Endothelial cell of umbilical vein (primary cell): ENCODE results near the gene AUTS2. TPM values are rescaled to one million over a fixed set of nuclear protein-coding genes. Genes with fewer than 3 reads are reported as not detected.

ENCODE experiments used
- BruUV-seq: library from RNA; stranded (reverse); fragments of 400-500 nt; replicated peaks from 2 replicates; lab custom pipeline; 2021; lab: Mats Ljungman, UMichigan
- CTCF ChIA-PET: fragments of 300-600, 350-600 bp; sonication (Branson Sonifier 250); formaldehyde crosslinking; loops from one replicate; lab custom pipeline; 2021; ENCODE audit warnings: antibody characterized with exemption, inconsistent platforms; lab: Charles Lee
- POLR2A ChIA-PET: fragments of 300-600, 350-600 bp; sonication (Branson Sonifier 250); formaldehyde crosslinking; loops from one replicate; lab custom pipeline; 2021; ENCODE audit warnings: antibody characterized with exemption, inconsistent platforms; lab: Charles Lee
- DNase-seq: peaks from one replicate; pipeline ENCODE4 v3.0.0-alpha.2; 2011; ENCODE audit warnings: low read depth, low spot score
- FAIRE-seq: peaks from 2 replicates; lab custom pipeline; 2011; peaks lifted over from hg19 to GRCh38; lab: Jason Lieb, UNC
- H2AFZ ChIP-seq: 2 replicates; pipeline ENCODE4 v1.6.0; 2012; ENCODE audit warnings: low read depth, low read length, control low read depth, inconsistent platforms
- H3K27ac ChIP-seq: 2 replicates; pipeline ENCODE4 v1.5.1; 2011; ENCODE audit warnings: low read depth, mild to moderate bottlenecking, control low read depth, low read length, moderate library complexity; ENCODE audit not compliant: insufficient read depth
- H3K27me3 ChIP-seq, 2 experiments: 2 replicates each; pipeline versions ENCODE4 v1.6.0 to v1.6.1; 2011; ENCODE audit warnings: low read length in 2 of 2, mixed read lengths in 1 of 2; ENCODE audit not compliant: control insufficient read depth in 2 of 2, insufficient read depth in 2 of 2
- H3K36me3 ChIP-seq, 2 experiments: 2 replicates in 1 of 2; 3 replicates in 1 of 2; pipeline ENCODE4 v1.5.1; 2011; ENCODE audit warnings: low read length in 2 of 2, mild to moderate bottlenecking in 1 of 2, moderate library complexity in 1 of 2; ENCODE audit not compliant: control insufficient read depth in 2 of 2, insufficient read depth in 2 of 2; ENCODE audit errors: extremely low read depth in 1 of 2
- H3K4me1 ChIP-seq: 3 replicates; pipeline ENCODE4 v1.5.1; 2011; ENCODE audit warnings: mild to moderate bottlenecking, low read length; ENCODE audit not compliant: control insufficient read depth, insufficient read depth; ENCODE audit errors: extremely low read depth
- H3K4me2 ChIP-seq: 2 replicates; pipeline ENCODE4 v1.6.1; 2011; ENCODE audit warnings: low read length, control low read depth, mixed read lengths; ENCODE audit not compliant: insufficient read depth
- H3K4me3 ChIP-seq, 3 experiments: fragments of 200-600 bp in 1 of 3; sonication (generic), shearing (Covaris generic) in 1 of 3; replicated peaks in 1 of 3; 2 replicates each; pipeline ENCODE4 v1.5.1; 2011 to 2016; ENCODE audit warnings: control low read depth in 3 of 3, low read length in 3 of 3, mild to moderate bottlenecking in 2 of 3, inconsistent platforms in 1 of 3, low read depth in 1 of 3, moderate library complexity in 1 of 3; ENCODE audit not compliant: insufficient read depth in 1 of 3
- H3K79me2 ChIP-seq: 2 replicates; pipeline ENCODE4 v1.6.0; 2012; ENCODE audit warnings: low read length, inconsistent platforms; ENCODE audit not compliant: control insufficient read depth, insufficient read depth
- H3K9ac ChIP-seq: replicated peaks from 2 replicates; pipeline ENCODE3; 2011; ENCODE audit warnings: low read length, control low read depth; ENCODE audit not compliant: insufficient read depth; ENCODE audit errors: extremely low read depth
- H3K9me1 ChIP-seq: replicated peaks from 3 replicates; pipeline ENCODE4 v1.6.0; 2011; ENCODE audit warnings: mild to moderate bottlenecking, low read length; ENCODE audit not compliant: control insufficient read depth, insufficient read depth; ENCODE audit errors: extremely low read depth
- H3K9me3 ChIP-seq: replicated peaks from 2 replicates; pipeline ENCODE4 v1.5.1; 2012; ENCODE audit warnings: low read length, inconsistent platforms; ENCODE audit not compliant: control insufficient read depth, insufficient read depth
- H4K20me1 ChIP-seq: replicated peaks from 2 replicates; pipeline ENCODE3; 2011; ENCODE audit warnings: mild to moderate bottlenecking, low read length; ENCODE audit not compliant: control insufficient read depth, insufficient read depth; ENCODE audit errors: extremely low read depth
- EZH2 ChIP-seq: IDR thresholded peaks from 2 replicates; pipeline ENCODE4 v1.6.1; 2012; ENCODE audit warnings: borderline replicate concordance, low read depth, mild to moderate bottlenecking, moderate library complexity, low read length, inconsistent platforms; ENCODE audit not compliant: severe bottlenecking
- FOS ChIP-seq: IDR thresholded peaks from 2 replicates; pipeline ENCODE4 v1.6.1; 2011; ENCODE audit warnings: mild to moderate bottlenecking, low read length, moderate library complexity, borderline replicate concordance; ENCODE audit not compliant: insufficient read depth
- GATA2 ChIP-seq: IDR thresholded peaks from 2 replicates; pipeline ENCODE4 v1.7.0; 2011; ENCODE audit warnings: low read depth, mild to moderate bottlenecking, moderate library complexity, mixed read lengths, low read length; ENCODE audit not compliant: insufficient read length, insufficient read depth
- JUN ChIP-seq: IDR thresholded peaks from 2 replicates; pipeline ENCODE4 v1.6.1; 2011; ENCODE audit warnings: borderline replicate concordance, low read depth; ENCODE audit not compliant: insufficient read length, insufficient read depth
- MYC ChIP-seq: IDR thresholded peaks from one replicate; pipeline ENCODE4 v1.6.1; 2011; ENCODE audit warnings: mild to moderate bottlenecking, low read depth, low read length
- POLR2A ChIP-seq: IDR thresholded peaks from 2 replicates; pipeline ENCODE4 v1.6.1; 2012; ENCODE audit warnings: low read depth, mild to moderate bottlenecking, control low read depth, low read length
- POLR2AphosphoS5 ChIP-seq: IDR thresholded peaks from 2 replicates; pipeline ENCODE4 v1.6.1; 2012; ENCODE audit warnings: low read depth, mild to moderate bottlenecking, control low read depth, low read length, moderate library complexity; ENCODE audit not compliant: insufficient read depth
- dilution Hi-C: fragments of 300-500 bp; cut with MboI; formaldehyde crosslinking; loops from one replicate; pipeline ENCODE4 v1.15.0; 2019; ENCODE audit warnings: low sequenced_read_pairs; ENCODE audit not compliant: extremely low pct_ligation_motif_present
- intact Hi-C: fragments of 100-400 bp; cut with micrococcal nuclease; formaldehyde crosslinking; loops from one replicate; pipeline ENCODE4 v1.10.0; 2022
- polyA plus RNA-seq, 4 experiments: library from polyadenylated mRNA; depleted of rRNA in 3 of 4; stranded (reverse) in 3 of 4; unstranded in 1 of 4; fragments of >200 nt; gene quantifications; 2 replicates each; pipeline versions ENCODE4 v1.2.1 to v1.2.3, GENCODE V29; 2011 to 2012; ENCODE audit warnings: missing spikeins in 1 of 4
- total RNA-seq: library from RNA; stranded (reverse); gene quantifications from 2 replicates; pipeline ENCODE4 v1.2.3, GENCODE V29; 2021
- TF ChIP-seq, protein P1 (sequence below): IDR thresholded peaks from 2 replicates; pipeline ENCODE4 v1.6.1; 2011; ENCODE audit not compliant: insufficient read depth, insufficient read length
- TF ChIP-seq, protein P2 (sequence below), 2 donors: IDR thresholded peaks; 1 replicate in 1 of 2; 2 replicates in 1 of 2; pipeline ENCODE4 v1.5.1; 2011; ENCODE audit warnings: low read length in 2 of 2, mild to moderate bottlenecking in 2 of 2, moderate library complexity in 2 of 2, control low read depth in 1 of 2, inconsistent platforms in 1 of 2, low read depth in 1 of 2; ENCODE audit not compliant: insufficient read depth in 1 of 2; ENCODE audit errors: extremely low read depth in 1 of 2

AUTS2 gene
- total and polyA plus RNA-seq, 2 donors (not counting 3 experiments of a cell fraction or from before 2014, with no cell fraction given): 0.59 to 8.0 TPM

DNA sequence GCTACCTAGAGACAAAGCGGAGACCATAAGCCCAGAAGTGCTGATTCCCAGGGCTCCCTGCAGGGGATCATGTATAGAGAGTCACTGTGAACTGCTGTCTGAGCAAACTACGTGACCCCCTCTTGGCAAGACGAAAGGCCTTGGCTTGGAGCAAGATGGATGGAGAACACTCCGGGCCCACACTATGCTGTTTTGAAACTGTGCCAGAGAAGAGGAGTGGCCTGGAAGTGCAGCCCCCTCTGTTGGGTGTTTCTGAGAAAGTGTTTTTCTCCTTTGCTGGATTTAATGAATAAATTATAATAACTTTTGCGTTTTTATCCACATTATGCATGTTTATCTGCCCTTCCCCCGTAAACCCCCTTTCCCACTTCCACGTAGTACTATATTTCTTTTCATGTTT lies 894.4 kb downstream of the AUTS2 start:
- BruUV-seq: no TSS peak
- no peaks in the 10 kb centered on the region for H3K79me2 ChIP-seq
- peaks cover 6% of the 10 kb centered on the region for H3K9me3 ChIP-seq
- H2AFZ ChIP-seq: no peak overlapping the region
- DNase-seq (no peak), FAIRE-seq (no peak)
- no peak overlapping the region for H3K27ac ChIP-seq
- no peak overlapping the region for H3K4me3 ChIP-seq
- H3K4me2 ChIP-seq: no peak overlapping the region
- no peaks in the 10 kb centered on the region for H3K36me3 ChIP-seq
- ChIA-PET POLR2A (no interaction called here), CTCF (no interaction called here)
- H3K9me1 ChIP-seq: no peaks in the 10 kb centered on the region
- H3K9ac ChIP-seq: no peak overlapping the region
- H4K20me1 ChIP-seq: no peaks in the 10 kb centered on the region
- H3K4me1 ChIP-seq: no peaks in the 10 kb centered on the region
- no peak for TF ChIP-seq JUN
- TF ChIP-seq MYC: no peak
- TF ChIP-seq, protein P1, sequence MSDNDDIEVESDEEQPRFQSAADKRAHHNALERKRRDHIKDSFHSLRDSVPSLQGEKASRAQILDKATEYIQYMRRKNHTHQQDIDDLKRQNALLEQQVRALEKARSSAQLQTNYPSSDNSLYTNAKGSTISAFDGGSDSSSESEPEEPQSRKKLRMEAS: no peak
- TF ChIP-seq POLR2A: no peak
- TF ChIP-seq GATA2: no peak
- TF ChIP-seq EZH2: no peak
- TF ChIP-seq POLR2AphosphoS5: no peak
- TF ChIP-seq, protein P2, sequence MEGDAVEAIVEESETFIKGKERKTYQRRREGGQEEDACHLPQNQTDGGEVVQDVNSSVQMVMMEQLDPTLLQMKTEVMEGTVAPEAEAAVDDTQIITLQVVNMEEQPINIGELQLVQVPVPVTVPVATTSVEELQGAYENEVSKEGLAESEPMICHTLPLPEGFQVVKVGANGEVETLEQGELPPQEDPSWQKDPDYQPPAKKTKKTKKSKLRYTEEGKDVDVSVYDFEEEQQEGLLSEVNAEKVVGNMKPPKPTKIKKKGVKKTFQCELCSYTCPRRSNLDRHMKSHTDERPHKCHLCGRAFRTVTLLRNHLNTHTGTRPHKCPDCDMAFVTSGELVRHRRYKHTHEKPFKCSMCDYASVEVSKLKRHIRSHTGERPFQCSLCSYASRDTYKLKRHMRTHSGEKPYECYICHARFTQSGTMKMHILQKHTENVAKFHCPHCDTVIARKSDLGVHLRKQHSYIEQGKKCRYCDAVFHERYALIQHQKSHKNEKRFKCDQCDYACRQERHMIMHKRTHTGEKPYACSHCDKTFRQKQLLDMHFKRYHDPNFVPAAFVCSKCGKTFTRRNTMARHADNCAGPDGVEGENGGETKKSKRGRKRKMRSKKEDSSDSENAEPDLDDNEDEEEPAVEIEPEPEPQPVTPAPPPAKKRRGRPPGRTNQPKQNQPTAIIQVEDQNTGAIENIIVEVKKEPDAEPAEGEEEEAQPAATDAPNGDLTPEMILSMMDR (IDR thresholded peaks at IDR 0.05; ENCODE audit: extremely low read depth in 1 of 2, insufficient read depth in 1 of 2, low read depth in 1 of 2, low read length in 2 of 2): no peak
- TF ChIP-seq FOS: no peak
- no peaks in the 10 kb centered on the region for H3K27me3 ChIP-seq
- dilution Hi-C loops: no loop called here
- intact Hi-C loops: no loop called here
